Measurements from ENCODE around the gene KIAA1586. TPM values are rescaled to one million over a fixed set of nuclear protein-coding genes. Genes with fewer than 3 reads are reported as not detected.
"Not testable (repeated sequence)": the region's sequence is repeated elsewhere in the genome, so short reads cannot be mapped to it uniquely, and the experiment has no call there.

The KIAA1586 gene
- total and polyA plus RNA-seq, 2 of the 13 experiments (the other 11 are each of a cell fraction or from before 2014, with no cell fraction given), result 5.5 to 16.9 TPM

GRCh38 chr6:57006101-57006500 lies 40.4 kb upstream of the KIAA1586 start (continued):
- no peak for TF ChIP-seq DZIP1 (CRISPR knock-in tag; IDR thresholded peaks at IDR 0.05)
- TF ChIP-seq ELF3 (CRISPR knock-in tag; IDR thresholded peaks at IDR 0.05), result no peak
- no peak for TF ChIP-seq CREB3 (CRISPR knock-in tag; IDR thresholded peaks at IDR 0.05)
- TF ChIP-seq REPIN1 (CRISPR knock-in tag; IDR thresholded peaks at IDR 0.05; ENCODE audit: borderline replicate concordance, low read depth), result no peak
- TF ChIP-seq TIGD3 (CRISPR knock-in tag; IDR thresholded peaks at IDR 0.05; ENCODE audit: borderline replicate concordance), result no peak
- no peak for TF ChIP-seq ZNF629 (CRISPR knock-in tag; conservative IDR thresholded peaks at IDR 0.05)
- no peak for TF ChIP-seq ZNF510 (CRISPR knock-in tag; IDR thresholded peaks at IDR 0.05; ENCODE audit: low read depth)
- TF ChIP-seq BCLAF1 (IDR thresholded peaks at IDR 0.05), result no peak
- no peak for TF ChIP-seq IKZF5 (CRISPR knock-in tag; IDR thresholded peaks at IDR 0.05)
- TF ChIP-seq ZNF263 (CRISPR knock-in tag; IDR thresholded peaks at IDR 0.05), result no peak

- ATAC-seq; BruUV-seq (replicated peaks); H3K9me3 ChIP-seq (ENCODE audit: low read length); H3K36me3 ChIP-seq (replicated peaks in 1 of 2; ENCODE audit: control insufficient read depth in 1 of 2, insufficient read depth in 2 of 2, low read length in 2 of 2); H3K4me2 ChIP-seq (ENCODE audit: low read depth, low read length); H3K9ac ChIP-seq (ENCODE audit: insufficient read depth, low read depth, low read length); CTCF ChIA-PET (ENCODE audit: low intra/inter-chr PET ratio, low total read pairs); in situ Hi-C loops (cut with HindIII; ENCODE audit: extremely low pct_ligation_motif_present, low pct_unique_long_range_greater_than_20kb); H2AFZ ChIP-seq (ENCODE audit: low read length); FAIRE-seq; DNase-seq (ENCODE audit: low spot score); H3K4me1 ChIP-seq (ENCODE audit: insufficient read depth, low read length); H3K79me2 ChIP-seq (ENCODE audit: insufficient read depth, low read length); H3K27me3 ChIP-seq (ENCODE audit: control insufficient read depth in 1 of 2, insufficient read depth in 2 of 2, low read length in 2 of 2); H4K20me1 ChIP-seq (ENCODE audit: insufficient read depth, low read length); intact Hi-C loops (cut with micrococcal nuclease; ENCODE audit: unreplicated experiment); H3K27ac ChIP-seq (ENCODE audit: extremely low read length, insufficient read depth, low read length); H3K4me3 ChIP-seq (replicated peaks in 1 of 3; ENCODE audit: insufficient read depth in 1 of 3, low read depth in 2 of 3, low read length in 3 of 3); POLR2A ChIA-PET: not testable (repeated sequence)
- WGBS (ENCODE audit: low lambda C conversion rate), result 21% methylated on average over 2 of the region's 2 CpGs
Measured at GRCh38 chr6:57008069-57008468, 38.4 kb upstream of the KIAA1586 start.
